HG02623 (cell line): ENCODE data around the gene ZHX3.

Experiments used
- ATAC-seq: cut with Tn5 transposase; IDR thresholded peaks from one replicate; pipeline ENCODE4 v1.9.1; 2021; ENCODE audit warnings: moderate library complexity; ENCODE audit not compliant: unreplicated experiment

The ZHX3 gene

DNA sequence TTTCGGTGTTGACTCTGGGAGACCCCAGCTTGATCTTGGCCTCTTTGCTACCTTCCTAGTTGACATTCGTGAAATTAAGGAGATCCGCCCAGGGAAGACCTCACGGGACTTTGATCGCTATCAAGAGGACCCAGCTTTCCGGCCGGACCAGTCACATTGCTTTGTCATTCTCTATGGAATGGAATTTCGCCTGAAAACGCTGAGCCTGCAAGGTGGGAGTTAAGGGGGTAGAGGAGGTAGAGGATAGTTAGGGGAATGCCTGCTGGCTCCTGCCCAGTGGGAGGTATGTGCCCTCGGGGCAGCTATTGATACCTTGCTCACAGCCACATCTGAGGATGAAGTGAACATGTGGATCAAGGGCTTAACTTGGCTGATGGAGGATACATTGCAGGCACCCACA lies 158.0 kb downstream of the ZHX3 start:
- no peak for ATAC-seq

DNA sequence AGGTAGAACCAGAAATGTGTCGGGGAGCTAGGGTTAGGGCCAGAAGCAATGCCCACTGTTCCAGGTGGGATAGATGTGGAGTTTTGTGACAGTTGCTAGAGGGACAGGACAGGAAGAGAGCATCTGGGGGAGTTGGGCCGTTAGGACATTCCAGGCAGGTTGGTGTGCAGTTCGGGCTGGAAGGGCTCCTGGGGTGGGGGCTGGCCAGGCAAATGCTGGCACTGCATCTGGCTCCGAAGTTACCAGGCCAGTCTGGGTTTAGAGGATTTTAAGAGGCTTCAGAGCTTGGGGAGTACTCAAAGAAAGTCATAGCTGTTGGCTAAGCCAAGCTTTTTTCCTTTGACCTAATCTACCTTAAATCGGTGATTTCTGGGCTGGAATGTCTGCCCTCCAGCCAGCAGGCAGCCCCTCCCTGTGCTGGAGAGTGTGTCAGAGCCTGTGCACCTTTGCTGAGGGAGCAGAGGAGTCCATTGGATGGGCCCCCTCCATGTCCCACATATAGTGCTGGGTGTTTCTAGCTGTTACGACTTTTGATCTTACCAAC lies 159.4 kb downstream of the ZHX3 start:
- ATAC-seq = no peak

DNA sequence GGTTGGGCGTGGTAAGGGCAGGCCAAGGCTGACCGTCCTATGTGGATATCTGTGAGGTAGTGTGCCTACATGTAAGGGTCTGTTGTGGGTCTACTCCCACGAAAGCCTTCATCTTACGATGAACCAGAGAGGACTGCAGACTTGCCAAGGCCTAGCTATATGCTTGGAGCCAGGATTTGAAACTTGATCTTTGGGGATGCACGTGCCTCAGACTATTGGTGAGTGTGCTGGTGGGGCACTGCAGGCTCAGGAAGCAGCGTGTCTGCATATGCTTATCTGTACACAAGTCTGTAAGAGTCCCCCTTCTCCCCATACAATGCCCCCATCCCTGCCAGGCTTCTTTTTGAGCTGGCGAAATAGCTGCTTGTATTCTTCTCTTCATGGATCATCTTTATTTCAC lies 162.3 kb downstream of the ZHX3 start:
- ATAC-seq = no peak

DNA sequence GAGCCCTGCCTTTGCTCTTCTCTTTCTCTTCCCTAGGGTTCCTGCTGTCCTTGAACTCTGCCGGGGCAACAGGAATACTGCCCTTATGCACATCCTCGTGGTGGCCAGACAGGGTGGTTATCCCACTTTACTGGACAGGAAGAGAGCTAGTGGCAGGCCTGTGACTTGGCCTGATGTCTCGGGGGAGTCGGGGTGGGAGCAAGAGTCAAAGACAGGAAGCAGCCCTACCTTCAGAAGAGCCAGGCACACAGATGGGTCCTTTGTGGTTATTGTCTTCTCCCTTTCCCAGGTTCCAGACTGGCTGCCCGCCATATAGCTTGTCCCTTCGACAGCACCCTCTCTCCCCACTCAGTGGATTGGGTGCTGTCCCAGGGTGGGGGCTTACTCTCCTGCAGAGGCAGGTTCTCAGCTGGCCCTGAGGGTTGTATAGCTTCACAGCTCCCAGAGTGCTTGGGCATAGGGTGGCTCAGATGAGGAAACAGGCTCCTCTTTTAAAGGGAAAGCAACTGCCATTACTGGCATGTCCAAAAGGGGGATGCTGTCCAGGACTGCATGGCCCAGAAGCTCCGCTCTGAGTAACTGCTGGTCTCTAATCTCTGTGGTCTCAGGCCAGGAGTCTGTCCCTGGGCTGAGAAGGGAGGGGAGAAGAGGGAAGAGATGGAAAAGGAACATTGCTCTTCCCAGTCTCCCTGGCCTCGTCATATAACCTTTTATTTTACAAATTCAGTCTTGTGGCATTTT lies 162.9 kb downstream of the ZHX3 start:
- ATAC-seq = no peak

DNA sequence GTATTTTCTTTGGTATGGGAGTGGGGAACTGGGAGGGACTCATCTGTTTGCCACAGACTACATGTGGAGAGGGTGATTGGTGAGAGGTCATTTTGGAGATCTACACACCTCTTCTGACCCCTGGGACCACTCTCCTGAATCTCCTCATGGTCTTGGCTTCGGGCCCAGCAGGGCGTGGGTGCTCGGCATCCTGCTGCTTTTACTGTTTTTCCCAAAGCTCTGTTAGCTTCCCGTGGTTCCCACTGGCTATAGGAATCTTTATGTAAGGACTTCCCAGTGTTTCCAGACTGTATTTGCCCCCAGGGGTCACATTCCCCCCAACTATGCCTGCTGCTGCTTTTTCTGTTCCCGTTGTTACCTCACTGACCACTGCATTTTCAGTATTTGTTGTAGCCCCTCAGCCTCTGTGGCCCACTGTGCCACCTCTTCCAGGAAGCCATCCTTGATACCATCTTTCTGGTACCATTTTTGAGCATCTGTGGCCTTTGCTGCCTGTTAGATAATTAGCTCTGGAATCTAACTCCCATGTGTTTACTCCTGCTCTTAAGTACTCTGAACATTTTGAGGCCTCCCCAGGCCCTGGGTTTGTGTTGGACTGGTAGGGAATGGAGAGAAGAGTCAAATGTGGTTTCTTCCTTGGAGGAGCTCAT lies 165.3 kb downstream of the ZHX3 start:
- no peak for ATAC-seq

DNA sequence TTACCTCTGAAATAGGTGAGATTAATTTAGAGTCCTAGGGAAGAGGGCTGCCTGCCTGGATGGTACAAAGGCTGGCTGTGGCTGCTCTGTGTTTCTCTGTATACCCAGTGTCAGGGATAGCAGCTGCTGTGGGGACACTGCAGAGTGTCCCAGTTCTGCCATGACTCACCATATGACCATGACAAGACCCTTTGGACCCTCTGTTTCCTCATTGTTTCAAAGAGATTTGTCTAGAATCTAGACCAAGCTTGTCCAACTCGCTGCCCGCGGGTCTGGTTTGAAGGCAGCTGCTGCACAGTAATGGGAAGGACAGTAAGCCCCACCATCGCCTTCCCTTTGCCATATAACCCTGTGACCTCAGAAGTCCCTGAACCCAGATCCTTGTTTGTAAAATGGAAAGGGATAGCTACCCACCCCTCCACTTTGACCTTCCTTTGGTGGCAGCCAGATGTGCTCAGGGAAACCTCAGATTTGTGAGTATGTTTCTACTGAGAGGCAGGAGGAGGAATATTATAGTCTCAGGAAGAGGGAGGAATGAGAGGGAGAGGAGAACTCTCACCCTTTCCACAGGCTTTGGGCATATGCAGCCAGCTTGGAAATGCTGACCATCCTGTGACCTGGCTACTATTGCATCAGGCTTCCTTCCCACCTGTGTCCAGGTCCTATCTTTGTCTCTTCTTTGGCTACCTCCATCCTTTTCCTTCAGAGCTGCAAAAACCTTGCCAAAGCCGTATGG lies 166.2 kb downstream of the ZHX3 start:
- no peak for ATAC-seq

DNA sequence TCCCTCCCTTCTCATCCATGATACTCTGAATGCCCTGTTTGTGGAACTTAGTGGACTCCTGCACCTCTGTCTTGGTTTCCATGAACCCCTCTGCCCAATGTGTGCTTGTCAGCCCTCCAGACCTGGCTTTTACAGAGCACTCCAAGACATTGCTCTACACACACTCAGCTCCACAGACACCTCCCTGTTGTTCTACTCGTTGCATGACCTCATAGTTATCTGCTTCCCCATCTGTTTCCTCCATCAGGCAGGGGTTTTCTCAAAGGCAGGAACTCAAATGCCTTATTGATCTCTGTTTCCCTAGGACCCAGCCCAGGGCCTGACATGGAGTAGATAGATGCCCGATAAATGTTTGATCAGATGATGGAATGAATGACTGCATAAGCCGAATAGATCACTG lies 166.9 kb downstream of the ZHX3 start:
- ATAC-seq = no peak

DNA sequence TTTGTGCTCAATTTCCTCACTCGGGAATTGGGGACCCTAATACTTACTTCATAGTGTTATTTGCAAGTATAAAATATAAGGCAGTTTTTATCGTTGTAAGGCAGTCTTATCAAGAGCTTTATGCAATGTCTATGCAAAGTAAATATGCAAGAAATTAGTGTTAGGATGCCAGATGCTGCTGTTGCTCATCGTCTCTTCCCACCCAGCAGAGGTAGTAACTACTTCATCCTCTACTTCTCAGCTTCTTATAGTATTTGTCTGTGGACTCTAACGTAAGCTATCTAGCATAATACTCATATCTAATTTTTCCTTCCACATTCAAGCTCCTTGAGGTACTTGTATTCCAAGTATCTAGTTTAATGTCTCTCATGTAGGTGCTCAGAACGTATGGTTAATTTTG lies 168.6 kb downstream of the ZHX3 start:
- ATAC-seq = no peak

DNA sequence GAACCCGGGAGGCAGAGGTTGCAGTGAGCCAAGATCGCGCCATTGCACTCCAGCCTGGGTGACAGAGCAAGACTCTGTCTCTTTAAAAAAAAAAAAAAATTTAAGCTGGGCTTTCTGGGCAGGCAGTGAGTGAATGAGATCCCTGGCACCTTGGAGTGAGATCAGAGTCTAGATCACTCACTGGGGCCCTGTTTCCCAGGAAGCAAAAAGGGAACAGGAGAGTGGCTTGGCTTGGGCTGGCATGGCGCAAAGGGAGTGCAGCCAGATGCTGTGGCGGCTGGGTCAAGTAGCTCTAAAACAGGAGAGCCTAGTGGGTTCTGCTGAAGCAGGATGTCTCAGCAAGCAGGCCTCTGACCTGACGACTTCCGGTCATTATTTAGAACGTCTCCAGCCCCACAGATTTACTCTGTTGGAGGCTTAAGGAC lies 169.8 kb downstream of the ZHX3 start:
- ATAC-seq = no peak

DNA sequence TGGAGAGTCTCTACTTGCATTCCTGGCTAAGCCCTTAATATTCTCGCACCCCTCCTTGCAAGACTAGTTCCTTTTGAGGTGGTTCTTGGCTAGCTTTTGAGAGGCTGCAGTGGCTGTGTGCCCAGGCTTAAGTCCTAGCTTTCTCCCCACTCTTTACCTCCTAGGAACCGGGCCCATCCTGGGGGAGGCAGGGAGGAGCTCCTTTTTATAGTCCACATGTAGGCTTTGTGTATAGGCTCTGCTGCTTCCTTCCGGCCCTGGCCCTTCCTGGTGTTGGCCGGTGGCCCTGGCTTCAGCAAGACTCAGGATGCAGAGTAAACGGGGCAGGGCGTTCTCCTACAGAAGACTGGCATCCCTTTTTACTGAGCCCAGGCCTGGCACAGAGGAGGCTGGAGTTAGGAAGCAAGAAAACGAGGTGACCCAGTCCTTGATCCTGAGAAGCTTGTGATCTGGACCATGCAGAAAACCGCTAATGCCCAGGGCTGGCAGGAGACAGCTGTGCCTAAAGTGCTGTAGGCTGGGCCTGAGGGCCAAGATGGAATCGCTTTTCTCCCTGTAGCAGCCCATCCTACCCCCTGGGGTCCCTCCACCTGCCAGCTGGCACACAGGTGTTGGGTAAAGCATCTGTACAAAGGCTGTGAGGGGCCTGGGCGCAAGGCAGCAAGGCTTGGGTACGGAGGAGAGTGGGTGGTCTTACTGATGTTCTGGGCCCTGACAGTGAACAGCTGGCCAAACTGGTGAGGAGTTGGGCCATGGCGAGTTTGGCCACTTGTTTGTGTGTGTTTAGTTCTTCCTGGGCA lies 171.5 kb downstream of the ZHX3 start:
- no peak for ATAC-seq

DNA sequence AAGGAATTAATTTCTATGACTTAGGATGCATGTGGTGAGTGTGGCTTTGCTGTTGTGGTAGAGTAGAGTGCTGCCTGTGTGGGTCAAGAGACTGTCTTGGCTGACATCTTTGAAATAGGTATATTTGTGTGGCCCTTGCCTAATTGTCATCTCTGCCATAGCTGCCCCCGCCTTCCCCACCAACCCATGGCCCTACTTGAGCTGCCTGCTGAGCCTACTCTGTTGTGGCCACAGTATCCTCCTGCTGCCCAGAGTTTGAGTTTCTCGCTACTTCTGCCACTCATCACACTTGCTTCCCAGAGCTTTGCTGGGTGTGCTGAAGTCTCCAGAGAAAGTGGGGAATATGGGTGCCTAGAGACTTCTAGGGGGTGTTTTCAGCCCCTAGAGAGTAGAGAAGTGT lies 172.2 kb downstream of the ZHX3 start:
- ATAC-seq = no peak

DNA sequence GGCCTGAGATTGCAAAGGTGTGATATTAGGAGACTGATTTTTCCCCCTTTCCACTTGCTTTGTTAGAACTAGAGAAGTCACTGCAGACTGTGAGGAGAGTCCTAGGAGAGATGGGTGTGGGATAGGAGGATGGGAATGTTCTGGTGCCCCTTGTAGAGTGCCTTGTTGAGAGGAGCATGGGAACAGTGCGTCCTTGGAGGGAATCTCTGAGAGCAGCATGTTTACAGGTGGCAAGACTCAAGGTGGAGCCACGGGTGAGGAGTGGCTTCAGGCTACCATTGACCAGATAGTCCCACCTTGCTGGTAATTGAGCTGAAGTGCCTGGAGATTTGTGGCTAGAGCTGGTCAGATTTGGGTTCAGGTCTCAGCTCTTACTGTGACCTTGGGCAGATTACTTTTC lies 174.2 kb downstream of the ZHX3 start:
- no peak for ATAC-seq

DNA sequence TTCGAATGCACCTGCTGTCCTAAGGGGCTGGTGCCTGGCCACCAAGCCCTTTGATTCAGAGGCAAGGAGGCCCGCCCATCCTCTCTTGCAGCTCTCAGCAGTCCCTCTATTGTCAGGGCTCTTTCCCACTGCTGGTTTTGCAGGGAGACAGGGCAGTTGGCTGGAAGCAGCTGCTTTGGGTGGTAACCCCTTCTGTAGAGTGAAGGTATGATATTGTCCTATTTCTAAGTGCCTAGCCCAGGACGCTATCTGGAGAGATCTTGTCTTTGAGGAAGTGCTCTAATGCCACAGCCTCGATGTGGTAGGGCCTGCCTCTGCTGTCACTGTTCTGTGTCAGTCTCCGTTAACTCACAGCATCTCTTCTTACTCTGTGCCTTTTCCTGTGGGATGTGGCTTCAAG lies 174.6 kb downstream of the ZHX3 start:
- no peak for ATAC-seq

DNA sequence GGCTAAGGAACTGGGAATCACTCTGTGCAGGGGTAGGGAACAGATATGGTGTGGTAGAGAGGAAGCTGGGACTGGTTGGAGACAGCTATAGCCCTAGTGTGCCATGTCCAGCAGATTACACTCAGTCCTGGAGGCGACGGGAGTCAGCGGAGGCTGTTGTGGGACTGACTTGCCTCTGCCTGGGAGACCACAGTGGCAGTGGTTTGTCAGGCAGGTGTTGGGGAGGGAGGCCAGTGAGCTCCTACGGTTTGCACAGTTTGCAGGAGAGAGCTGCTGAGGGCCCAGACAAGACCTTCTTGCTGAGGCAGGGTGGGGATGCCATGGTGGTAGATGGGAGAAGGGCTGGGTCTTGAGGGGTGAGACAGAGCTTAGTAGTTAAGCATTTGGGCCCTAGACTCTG lies 175.3 kb downstream of the ZHX3 start:
- ATAC-seq = no peak

DNA sequence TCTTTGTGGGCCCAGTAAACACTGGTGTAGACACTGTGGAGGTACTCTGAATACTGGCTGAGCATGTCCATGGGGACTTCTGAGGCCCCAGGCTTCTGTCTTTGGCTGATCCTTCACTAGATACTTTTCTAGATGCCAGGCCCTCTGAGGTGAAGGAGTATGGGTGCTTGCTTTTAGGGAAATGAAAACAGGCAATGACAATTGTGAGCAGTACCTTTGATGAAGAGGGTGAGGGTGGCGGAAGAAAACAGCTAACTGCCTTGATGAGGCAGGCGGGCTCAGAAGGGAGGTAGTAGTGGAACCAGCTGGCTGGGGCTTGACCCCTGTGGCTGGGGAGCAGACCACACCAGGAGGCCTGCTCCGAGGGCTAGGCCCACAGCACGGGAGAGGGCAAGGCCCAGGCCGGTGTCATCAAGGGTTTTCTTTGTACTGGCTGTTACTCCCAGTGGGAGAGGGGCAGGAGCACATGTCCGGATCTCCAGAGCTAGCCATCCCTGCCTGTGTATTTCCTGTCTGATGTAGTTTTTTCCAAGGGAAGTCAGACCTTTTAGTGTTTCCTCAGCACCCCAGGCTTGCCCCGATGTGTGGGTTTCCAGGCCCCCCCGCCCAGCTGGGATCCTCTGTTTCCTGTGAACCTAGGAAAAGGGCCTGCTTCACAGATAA lies 176.2 kb downstream of the ZHX3 start:
- ATAC-seq = no peak

DNA sequence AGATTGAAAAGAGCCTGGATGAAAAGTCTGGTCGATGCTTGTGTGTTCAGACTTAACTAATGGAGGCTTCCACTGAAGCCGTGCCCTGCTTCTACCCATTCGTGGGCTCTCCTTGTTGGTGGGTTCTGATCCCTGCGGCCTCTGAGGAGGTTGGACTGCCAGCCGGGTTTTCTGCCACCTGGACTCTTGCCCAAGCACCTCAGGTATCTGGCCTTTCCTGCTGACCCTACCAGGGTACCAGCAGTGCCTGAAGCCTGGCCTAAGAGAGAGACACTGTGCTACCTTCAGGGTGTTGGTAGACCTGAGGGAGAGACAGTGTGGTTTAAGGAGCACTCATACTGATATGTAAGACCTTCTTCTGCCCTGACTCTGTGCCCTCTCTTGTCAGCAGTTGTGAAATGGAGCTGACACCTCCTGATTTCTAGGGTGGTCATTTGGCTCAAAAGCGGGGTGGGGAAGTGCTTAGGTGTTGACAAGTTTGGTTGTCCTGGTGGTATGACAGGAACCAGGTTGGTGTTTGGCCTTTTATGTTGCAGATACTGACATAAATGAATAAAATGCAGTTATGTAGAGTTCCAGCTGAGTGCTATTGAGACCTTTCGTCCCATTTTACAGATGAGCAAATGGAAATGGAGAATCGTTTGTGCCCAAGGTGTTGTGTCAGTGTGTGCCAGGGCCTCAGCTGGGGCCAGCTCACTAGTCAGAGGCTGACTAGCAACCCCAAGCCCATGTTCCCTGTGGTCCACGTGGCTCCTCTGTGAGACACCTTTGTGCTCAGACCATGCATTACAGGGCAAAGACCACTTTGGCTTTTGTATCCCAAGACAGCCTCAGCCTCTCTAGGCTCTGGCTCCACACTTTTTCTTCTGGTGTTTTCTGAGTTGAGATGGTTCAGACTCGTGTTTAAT lies 177.1 kb downstream of the ZHX3 start:
- ATAC-seq = no peak

DNA sequence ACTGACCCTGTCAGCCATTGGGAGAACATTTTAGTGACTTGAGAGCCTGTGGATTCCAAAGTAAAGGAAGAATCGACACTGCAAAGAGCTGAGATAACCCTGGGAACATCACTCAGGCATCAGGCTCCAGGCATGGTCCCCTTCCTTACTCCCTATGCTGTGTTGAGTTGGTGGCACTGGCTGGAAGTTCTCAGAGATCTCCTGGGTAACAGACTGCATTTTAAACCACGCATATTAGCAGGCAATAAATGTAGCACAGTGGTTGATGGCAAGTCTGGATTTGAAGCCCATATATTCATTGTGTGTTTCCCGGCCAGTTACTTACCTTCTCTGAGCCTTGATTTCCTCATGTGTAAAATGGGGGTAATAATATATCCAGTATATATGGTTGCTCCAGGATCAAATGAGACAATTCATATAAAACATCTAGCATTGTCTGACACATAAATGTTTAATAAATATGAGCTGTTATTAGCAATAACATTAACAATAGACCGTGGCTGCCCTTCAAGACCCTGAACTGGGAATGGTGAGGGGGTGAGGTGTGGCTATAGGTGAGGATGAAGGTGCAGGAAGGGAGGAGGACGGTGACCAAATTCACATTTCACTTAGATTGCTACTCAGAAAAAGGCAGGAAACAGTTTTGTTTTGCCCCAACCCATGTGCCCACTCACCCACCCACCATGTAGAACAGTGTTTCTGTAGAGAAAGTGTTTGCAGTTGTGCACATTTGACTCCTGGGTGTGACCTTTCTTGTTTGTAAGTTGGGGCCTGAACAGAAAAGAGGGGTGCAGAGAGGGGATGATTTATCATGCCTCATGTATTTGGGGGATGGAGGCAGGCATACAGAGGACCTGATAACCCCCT lies 178.1 kb downstream of the ZHX3 start:
- no peak for ATAC-seq

DNA sequence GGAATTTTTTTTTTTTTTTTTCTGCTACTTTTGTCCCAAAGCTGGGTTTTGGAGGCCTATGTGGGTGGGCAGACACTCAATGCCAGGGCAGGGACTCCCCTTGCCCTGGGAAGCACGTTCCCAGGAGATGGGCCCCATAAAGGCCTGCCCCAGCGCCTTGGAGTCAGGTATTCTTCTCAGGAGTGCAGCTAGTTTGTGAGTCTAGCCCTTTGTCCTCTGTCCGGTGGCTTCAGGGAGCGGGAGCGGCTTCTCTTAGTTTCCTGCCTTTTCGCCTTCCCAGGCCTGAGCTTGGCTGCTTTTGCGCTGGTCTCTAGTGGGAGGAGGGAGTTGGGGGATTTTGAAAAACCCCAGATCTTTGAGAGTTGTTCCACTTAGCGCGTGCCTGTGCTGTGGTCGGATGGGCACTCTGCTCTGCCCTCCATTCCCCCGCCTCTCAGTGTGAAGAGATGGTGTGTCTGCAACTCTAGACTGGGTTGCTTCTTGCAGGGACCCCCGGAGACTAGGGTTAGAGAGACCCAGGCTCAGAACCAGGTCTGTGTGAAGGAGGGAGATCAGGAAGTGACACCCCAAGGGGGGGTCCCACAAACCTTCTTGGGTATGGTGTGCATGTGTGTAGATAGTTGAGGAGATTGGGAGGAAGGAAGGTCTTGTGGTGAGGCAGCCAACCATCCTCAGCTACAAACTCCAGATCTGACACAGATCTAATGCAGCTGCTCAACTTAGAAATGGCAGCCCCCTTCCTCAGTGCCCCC lies 178.9 kb downstream of the ZHX3 start:
- no peak for ATAC-seq
